ENCODE data around the gene NCAPH2.
A peak's percentile ranks its signal among the peaks of the same experiment; 100 is the strongest.

The NCAPH2 gene

DNA sequence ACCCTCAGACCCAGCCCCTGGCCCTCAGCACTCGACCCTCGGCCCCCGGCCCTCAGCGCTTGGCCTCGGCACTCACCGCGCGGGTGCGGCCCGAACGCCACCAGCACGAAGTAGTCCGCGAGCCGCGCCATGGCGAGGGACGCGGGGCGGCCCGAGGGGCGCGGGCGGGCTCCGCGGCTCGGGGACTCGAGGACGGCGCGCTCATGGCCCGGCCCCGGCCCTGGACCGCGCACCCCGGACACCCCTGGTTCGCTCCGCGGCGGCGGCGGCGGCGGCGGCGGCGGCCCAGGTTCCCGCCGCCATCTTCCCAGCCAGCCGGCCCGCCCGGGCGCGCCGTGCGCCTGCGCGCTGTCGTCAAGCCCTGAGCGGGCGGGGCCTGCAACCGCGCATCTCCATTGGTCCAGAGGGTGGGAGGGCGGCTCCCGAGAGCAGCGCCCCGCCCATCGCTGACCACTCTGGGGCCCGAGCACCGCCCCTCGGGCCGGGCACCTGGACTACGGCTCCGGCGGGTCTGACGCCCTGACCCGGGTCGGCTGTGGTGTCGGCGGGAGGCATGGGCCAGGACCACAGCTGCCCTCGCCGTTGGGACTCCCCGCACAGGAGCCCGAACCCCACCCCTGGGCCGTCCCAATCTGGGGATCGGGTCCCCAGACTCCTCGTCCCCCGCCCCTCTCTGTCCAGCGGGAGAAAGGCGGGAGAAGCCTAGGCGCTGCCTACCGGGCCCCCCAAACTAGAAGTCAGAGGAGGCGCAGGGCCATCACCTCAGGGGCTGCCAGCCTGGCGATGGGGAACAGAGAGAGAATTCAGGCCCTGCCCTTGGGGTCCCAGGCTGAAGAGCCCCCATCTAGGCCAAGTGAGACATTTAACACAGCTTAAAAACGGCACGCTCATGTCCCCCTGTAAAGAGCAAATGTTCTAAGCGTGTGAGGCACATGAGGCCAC lies 33.0 kb upstream of the NCAPH2 start, which contains the start of gene SBF1:
SBF1 (minus strand) TSS at position 326 of the 942 bp plus-strand sequence; CDS start at position 131, 195 bp downstream.
- Histone ChIP-seq H3K27ac (ENCODE audit: low read length) (peak within 1 kb of the TSS; percentile 31), H3K4me3 (ENCODE audit: low read length in 2 of 2) (peak within 1 kb of the TSS; percentile 68 to 81), H3K9ac (ENCODE audit: low read length in 2 of 2) (peak within 1 kb of the TSS; percentile 71 to 73), H3K4me1 (ENCODE audit: control insufficient read depth, insufficient read depth, low read length) (peaks cover 47% of the 10 kb centered on the region), H3K9me3 (ENCODE audit: control insufficient read depth in 2 of 2, low read length in 2 of 2) (no peaks in the 10 kb centered on the region), H3K27me3 (ENCODE audit: control insufficient read depth in 1 of 2, insufficient read depth in 2 of 2, low read length in 2 of 2) (peaks cover 3 to 4% of the 10 kb centered on the region in 2 donors), H3K36me3 (ENCODE audit: control insufficient read depth in 2 of 2, insufficient read depth in 2 of 2, low read length in 2 of 2) (no peaks in the 10 kb centered on the region)

DNA sequence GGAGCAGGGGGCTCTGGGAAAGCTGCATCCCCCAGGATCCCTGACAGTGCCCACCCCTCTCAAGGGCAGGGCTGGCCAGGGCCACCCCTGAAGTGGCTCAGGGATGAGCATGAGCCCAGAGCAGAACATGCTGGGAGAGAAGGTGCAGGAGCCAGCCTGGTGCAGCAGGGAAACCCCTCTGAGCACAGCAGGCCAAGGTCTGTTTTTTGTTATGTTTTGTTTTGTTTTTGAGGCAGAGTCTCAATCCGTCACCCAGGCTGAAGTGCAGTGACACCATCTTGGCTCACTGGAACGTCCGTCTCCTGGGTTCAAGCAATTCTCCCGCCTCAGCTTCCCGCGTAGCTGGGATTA lies 32.4 kb upstream of the NCAPH2 start:
- Histone ChIP-seq H3K36me3 (ENCODE audit: control insufficient read depth in 2 of 2, insufficient read depth in 2 of 2, low read length in 2 of 2) (no peaks in the 10 kb centered on the region), H3K4me1 (ENCODE audit: control insufficient read depth, insufficient read depth, low read length) (peaks cover 40% of the 10 kb centered on the region), H3K9me3 (ENCODE audit: control insufficient read depth in 2 of 2, low read length in 2 of 2) (no peaks in the 10 kb centered on the region), H3K9ac (ENCODE audit: low read length in 2 of 2) (peak overlapping the region; percentile 34 to 62), H3K4me3 (ENCODE audit: low read length in 2 of 2) (peak overlapping the region; percentile 67 to 81), H3K27me3 (ENCODE audit: control insufficient read depth in 1 of 2, insufficient read depth in 2 of 2, low read length in 2 of 2) (peaks cover 9 to 10% of the 10 kb centered on the region in 2 donors), H3K27ac (ENCODE audit: low read length) (peak overlapping the region; percentile 31)

DNA sequence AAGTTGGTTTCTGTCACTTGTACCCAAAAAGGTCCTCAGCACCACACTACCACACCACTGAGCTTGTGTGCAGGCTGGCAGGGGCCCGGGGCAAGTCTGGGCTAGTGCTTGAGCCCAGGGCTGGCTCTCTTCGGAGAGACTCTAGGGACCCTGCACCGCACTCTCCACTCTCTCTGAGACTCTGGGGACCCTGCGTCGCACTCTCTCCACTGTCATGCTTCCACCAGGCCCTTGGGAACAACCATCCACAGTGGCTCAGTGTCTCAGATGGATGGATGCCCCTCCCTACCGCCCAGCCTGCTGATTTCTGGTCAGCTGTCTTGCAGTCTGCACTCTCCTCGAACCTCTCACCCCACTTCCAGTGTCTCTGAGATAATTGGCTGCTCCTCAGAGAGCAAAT lies 31.2 kb upstream of the NCAPH2 start:
- Histone ChIP-seq H3K27ac (ENCODE audit: low read length) (no peak overlapping the region), H3K36me3 (ENCODE audit: control insufficient read depth in 2 of 2, insufficient read depth in 2 of 2, low read length in 2 of 2) (no peaks in the 10 kb centered on the region), H3K9me3 (ENCODE audit: control insufficient read depth in 2 of 2, low read length in 2 of 2) (no peaks in the 10 kb centered on the region), H3K4me1 (ENCODE audit: control insufficient read depth, insufficient read depth, low read length) (peaks cover 30% of the 10 kb centered on the region), H3K4me3 (ENCODE audit: low read length in 2 of 2) (no peak overlapping the region), H3K9ac (ENCODE audit: low read length in 2 of 2) (no peak overlapping the region), H3K27me3 (ENCODE audit: control insufficient read depth in 1 of 2, insufficient read depth in 2 of 2, low read length in 2 of 2) (peaks cover 12 to 22% of the 10 kb centered on the region in 2 donors)

DNA sequence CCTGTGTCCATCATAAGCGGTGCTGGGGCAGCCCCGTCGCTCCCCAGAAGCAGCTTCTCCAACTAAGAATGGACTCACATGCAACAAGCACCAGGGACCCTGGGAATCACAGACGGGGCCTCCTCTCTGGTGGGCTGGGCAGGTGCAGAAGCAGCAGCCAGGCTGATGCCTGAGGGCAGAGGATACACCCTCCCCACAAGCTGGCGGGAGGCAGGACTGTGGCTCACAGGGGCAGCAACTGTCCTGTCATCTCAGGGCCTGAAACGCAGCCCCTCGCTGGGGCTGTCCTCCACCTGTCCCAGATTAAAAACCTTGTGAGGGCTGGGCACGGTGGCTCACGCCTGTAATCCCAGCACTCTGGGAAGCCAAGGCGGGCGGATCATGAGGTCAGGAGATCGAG lies 30.1 kb upstream of the NCAPH2 start:
- Histone ChIP-seq H3K9ac (ENCODE audit: low read length in 2 of 2) (no peak overlapping the region), H3K4me1 (ENCODE audit: control insufficient read depth, insufficient read depth, low read length) (peaks cover 25% of the 10 kb centered on the region), H3K27ac (ENCODE audit: low read length) (no peak overlapping the region), H3K36me3 (ENCODE audit: control insufficient read depth in 2 of 2, insufficient read depth in 2 of 2, low read length in 2 of 2) (no peaks in the 10 kb centered on the region), H3K4me3 (ENCODE audit: low read length in 2 of 2) (no peak overlapping the region), H3K27me3 (ENCODE audit: control insufficient read depth in 1 of 2, insufficient read depth in 2 of 2, low read length in 2 of 2) (peaks cover 21 to 33% of the 10 kb centered on the region in 2 donors), H3K9me3 (ENCODE audit: control insufficient read depth in 2 of 2, low read length in 2 of 2) (no peaks in the 10 kb centered on the region)

DNA sequence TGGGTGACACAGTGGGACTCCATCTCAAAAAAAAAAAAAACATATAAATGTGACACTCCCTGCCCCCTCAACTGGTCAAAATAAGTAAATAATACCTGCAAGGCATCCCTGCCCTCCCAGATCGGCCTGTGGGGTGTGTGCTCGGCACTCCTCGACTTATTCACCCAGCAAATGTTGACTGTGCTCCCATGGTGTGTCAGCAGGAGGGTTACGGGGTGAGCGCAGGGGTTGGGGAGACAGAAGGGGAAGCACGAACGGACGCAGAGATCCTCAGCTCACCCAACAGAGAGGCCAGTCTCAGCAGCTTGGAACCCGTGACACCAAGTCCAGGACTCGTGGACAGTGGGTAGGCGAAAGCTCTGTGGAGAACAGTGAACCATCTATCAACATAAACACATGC lies 28.3 kb upstream of the NCAPH2 start:
- no peak overlapping the region for H3K4me3 ChIP-seq (ENCODE audit: low read length in 2 of 2)
- H3K9ac ChIP-seq (ENCODE audit: low read length in 2 of 2): no peak overlapping the region
- peaks cover 12% of the 10 kb centered on the region for H3K4me1 ChIP-seq (ENCODE audit: control insufficient read depth, insufficient read depth, low read length)
- no peak overlapping the region for H3K27ac ChIP-seq (ENCODE audit: low read length)
- peaks cover 32 to 50% of the 10 kb centered on the region in 2 donors for H3K27me3 ChIP-seq (ENCODE audit: control insufficient read depth in 1 of 2, insufficient read depth in 2 of 2, low read length in 2 of 2)
- H3K9me3 ChIP-seq (ENCODE audit: control insufficient read depth in 2 of 2, low read length in 2 of 2): no peaks in the 10 kb centered on the region
- no peaks in the 10 kb centered on the region for H3K36me3 ChIP-seq (ENCODE audit: control insufficient read depth in 2 of 2, insufficient read depth in 2 of 2, low read length in 2 of 2)

DNA sequence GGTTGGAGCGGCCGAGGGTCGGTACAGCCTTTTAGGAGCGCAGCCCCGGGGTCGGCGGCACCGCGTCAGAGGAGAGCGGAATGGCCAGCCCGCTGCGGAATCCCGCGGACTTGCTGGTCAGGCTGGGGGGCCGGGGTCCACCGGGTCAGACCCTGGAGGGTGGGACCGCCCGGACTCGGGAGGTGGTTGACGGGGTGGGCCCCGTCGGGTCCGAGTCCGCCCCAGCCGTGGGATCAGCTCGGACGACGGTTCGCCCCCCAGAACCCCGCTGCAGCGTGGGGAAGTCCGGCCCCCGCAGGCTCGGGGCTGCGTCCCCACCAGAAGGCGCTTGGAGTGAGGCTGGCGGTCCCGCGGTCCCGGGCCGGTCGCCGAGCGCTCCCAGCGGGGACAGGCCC lies 27.0 kb upstream of the NCAPH2 start:
- H3K9me3 ChIP-seq (ENCODE audit: control insufficient read depth in 2 of 2, low read length in 2 of 2): no peaks in the 10 kb centered on the region
- H3K9ac ChIP-seq (ENCODE audit: low read length in 2 of 2): no peak overlapping the region
- H3K4me3 ChIP-seq (ENCODE audit: low read length in 2 of 2): no peak overlapping the region
- peaks cover 39 to 50% of the 10 kb centered on the region in 2 donors for H3K27me3 ChIP-seq (ENCODE audit: control insufficient read depth in 1 of 2, insufficient read depth in 2 of 2, low read length in 2 of 2)
- H3K4me1 ChIP-seq (ENCODE audit: control insufficient read depth, insufficient read depth, low read length): peaks cover 7% of the 10 kb centered on the region
- no peak overlapping the region for H3K27ac ChIP-seq (ENCODE audit: low read length)
- H3K36me3 ChIP-seq (ENCODE audit: control insufficient read depth in 2 of 2, insufficient read depth in 2 of 2, low read length in 2 of 2): no peaks in the 10 kb centered on the region

DNA sequence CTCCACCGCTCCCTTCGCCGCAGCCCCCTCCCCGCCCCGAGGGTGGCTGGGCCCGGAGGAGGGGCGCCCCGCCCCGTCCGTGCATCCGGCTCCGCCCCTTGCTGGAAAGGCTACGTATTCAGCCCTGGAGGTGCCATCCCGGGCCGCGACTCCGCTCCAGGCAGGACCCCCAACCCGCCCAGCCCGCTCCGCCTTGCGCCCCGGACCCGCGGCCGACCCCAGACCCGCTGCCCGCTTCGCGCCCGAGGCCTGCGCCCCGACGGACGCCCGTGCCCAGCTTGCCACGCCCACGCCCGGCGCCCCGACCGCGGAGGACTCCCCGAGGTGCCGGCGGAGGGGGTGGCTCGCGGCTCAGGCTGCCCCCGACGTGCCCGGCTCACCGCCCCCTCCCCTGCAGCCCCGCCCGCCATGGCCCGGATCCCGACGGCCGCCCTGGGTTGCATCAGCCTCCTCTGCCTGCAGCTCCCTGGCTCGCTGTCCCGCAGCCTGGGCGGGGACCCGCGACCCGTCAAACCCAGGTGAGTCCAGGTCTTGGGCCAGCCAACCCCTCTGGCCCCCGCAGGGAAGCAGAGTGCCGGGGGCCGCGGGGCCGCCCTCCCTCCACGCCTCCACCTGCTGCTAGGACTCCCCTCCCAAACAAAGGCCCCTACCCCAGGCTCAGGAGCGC lies 26.5 kb upstream of the NCAPH2 start, which contains the start of gene ADM2:
ADM2 (plus strand) TSS at position 104 of the 667 bp plus-strand sequence; CDS start at position 409, 305 bp downstream.
- no peak within 1 kb of the TSS for H3K9ac ChIP-seq (ENCODE audit: low read length in 2 of 2)
- peak within 1 kb of the TSS in 1 of 2 donors; percentile 29 for H3K4me3 ChIP-seq (ENCODE audit: low read length in 2 of 2)

DNA sequence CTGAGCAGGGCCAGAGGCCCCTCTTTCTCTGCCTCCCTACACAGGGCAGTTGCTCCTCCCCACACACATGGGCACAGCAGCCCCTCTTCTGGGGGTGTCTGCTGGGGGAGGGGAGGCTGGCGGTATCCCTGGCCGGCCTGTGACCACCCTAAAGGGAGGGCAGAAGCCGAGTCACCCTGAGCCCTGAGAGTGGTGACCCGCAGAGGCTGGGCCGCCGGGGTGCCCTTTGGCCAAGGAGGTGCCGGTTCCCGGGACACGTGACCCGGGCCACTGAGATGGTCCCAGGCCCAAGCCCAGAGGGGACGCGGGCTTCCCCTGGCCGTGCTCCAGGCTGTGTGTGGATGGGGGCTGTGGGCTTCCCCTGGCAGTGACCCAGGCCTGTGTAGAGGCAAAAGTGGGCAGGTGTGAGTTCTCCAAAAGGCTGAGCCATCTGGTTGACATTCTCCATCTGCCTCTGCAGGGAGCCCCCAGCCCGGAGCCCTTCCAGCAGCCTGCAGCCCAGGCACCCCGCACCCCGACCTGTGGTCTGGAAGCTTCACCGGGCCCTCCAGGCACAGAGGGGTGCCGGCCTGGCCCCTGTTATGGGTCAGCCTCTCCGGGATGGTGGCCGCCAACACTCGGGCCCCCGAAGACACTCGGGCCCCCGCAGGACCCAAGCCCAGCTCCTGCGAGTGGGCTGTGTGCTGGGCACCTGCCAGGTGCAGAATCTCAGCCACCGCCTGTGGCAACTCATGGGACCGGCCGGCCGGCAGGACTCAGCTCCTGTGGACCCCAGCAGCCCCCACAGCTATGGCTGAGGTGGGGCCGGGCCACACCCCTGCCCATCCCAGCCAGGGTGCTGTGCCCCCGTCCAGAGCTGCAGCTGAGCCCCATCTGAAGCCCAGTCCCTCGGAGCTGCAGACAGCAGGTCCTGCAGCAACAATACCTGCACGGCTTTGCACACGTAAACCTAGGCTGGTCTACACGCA lies 25.6 kb upstream of the NCAPH2 start:
- Histone ChIP-seq H3K9ac (ENCODE audit: low read length in 2 of 2) (no peak overlapping the region), H3K4me3 (ENCODE audit: low read length in 2 of 2) (no peak overlapping the region), H3K36me3 (ENCODE audit: control insufficient read depth in 2 of 2, insufficient read depth in 2 of 2, low read length in 2 of 2) (no peaks in the 10 kb centered on the region), H3K27me3 (ENCODE audit: control insufficient read depth in 1 of 2, insufficient read depth in 2 of 2, low read length in 2 of 2) (peaks cover 42 to 57% of the 10 kb centered on the region in 2 donors), H3K27ac (ENCODE audit: low read length) (no peak overlapping the region), H3K9me3 (ENCODE audit: control insufficient read depth in 2 of 2, low read length in 2 of 2) (no peaks in the 10 kb centered on the region), H3K4me1 (ENCODE audit: control insufficient read depth, insufficient read depth, low read length) (peaks cover 7% of the 10 kb centered on the region)

More for the DNA sequence above, 26.5 kb upstream of the NCAPH2 start, which contains the start of gene ADM2:
- H3K9me3 ChIP-seq (ENCODE audit: control insufficient read depth in 2 of 2, low read length in 2 of 2): no peaks in the 10 kb centered on the region
- H3K36me3 ChIP-seq (ENCODE audit: control insufficient read depth in 2 of 2, insufficient read depth in 2 of 2, low read length in 2 of 2): no peaks in the 10 kb centered on the region
- peaks cover 41 to 50% of the 10 kb centered on the region in 2 donors for H3K27me3 ChIP-seq (ENCODE audit: control insufficient read depth in 1 of 2, insufficient read depth in 2 of 2, low read length in 2 of 2)
- no peak within 1 kb of the TSS for H3K27ac ChIP-seq (ENCODE audit: low read length)
- H3K4me1 ChIP-seq (ENCODE audit: control insufficient read depth, insufficient read depth, low read length): peaks cover 7% of the 10 kb centered on the region

DNA sequence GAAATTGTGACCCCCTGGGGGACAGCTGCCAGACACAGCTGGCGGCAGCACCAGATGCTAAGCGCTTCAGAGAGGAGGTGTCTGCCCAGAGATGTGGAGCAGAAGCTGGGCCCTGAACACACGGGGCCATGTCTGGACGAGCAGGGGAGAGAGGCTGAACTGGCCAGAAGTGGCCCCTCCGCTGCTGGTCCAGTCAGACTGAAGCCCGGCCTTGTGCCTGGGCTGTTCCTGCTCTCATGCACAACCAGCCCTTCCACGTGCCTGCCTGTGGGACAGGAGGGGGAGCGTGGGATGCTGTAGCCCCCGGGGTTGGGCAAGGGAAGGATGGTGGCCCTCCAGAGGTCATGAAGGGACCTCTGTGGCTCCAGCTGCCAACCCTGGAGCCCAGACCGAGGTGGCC lies 24.9 kb upstream of the NCAPH2 start:
- H3K9ac ChIP-seq (ENCODE audit: low read length in 2 of 2): no peak overlapping the region
- H3K4me1 ChIP-seq (ENCODE audit: control insufficient read depth, insufficient read depth, low read length): peaks cover 7% of the 10 kb centered on the region
- H3K4me3 ChIP-seq (ENCODE audit: low read length in 2 of 2): no peak overlapping the region
- H3K9me3 ChIP-seq (ENCODE audit: control insufficient read depth in 2 of 2, low read length in 2 of 2): no peaks in the 10 kb centered on the region
- no peak overlapping the region for H3K27ac ChIP-seq (ENCODE audit: low read length)
- H3K36me3 ChIP-seq (ENCODE audit: control insufficient read depth in 2 of 2, insufficient read depth in 2 of 2, low read length in 2 of 2): no peaks in the 10 kb centered on the region
- H3K27me3 ChIP-seq (ENCODE audit: control insufficient read depth in 1 of 2, insufficient read depth in 2 of 2, low read length in 2 of 2): peaks cover 42 to 59% of the 10 kb centered on the region in 2 donors

DNA sequence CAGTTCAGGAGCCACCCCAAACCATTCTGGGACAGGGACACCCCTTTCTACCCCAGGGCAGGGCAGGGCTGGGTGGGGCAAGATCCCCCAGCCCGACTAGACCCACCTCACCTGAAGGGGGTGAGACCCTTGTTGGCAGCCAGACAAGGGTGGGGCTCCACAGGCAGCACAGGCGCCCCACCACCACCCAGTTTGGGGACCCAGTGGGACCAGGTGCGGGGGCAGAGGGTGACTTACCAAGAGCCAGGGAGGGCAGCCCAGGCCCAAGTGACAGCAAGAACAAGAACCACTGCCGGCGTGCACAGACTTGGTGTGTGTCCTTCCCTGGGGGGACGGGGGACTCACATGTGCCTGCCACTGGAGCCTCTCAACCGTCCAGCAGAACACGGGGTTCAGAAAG lies 24.5 kb upstream of the NCAPH2 start:
- peaks cover 42 to 59% of the 10 kb centered on the region in 2 donors for H3K27me3 ChIP-seq (ENCODE audit: control insufficient read depth in 1 of 2, insufficient read depth in 2 of 2, low read length in 2 of 2)
- H3K4me1 ChIP-seq (ENCODE audit: control insufficient read depth, insufficient read depth, low read length): peaks cover 7% of the 10 kb centered on the region
- no peak overlapping the region for H3K27ac ChIP-seq (ENCODE audit: low read length)
- H3K9me3 ChIP-seq (ENCODE audit: control insufficient read depth in 2 of 2, low read length in 2 of 2): no peaks in the 10 kb centered on the region
- H3K36me3 ChIP-seq (ENCODE audit: control insufficient read depth in 2 of 2, insufficient read depth in 2 of 2, low read length in 2 of 2): no peaks in the 10 kb centered on the region
- no peak overlapping the region for H3K4me3 ChIP-seq (ENCODE audit: low read length in 2 of 2)
- H3K9ac ChIP-seq (ENCODE audit: low read length in 2 of 2): no peak overlapping the region
